HG02840 (cell line): ENCODE results near the gene XPO5.
A peak's percentile ranks its signal among the peaks of the same experiment; 100 is the strongest.

Experiments used
- ATAC-seq: cut with Tn5 transposase; IDR thresholded peaks from one replicate; pipeline ENCODE4 v1.9.1; 2021; ENCODE audit warnings: mild to moderate bottlenecking, moderate library complexity, moderate number of reproducible peaks; ENCODE audit not compliant: unreplicated experiment, low FRiP score

XPO5 gene

GRCh38 chr6:43520097-43520496 lies 55.7 kb downstream of the XPO5 start:
- no peak for ATAC-seq

- ATAC-seq: no peak
Observed at GRCh38 chr6:43517505-43518357, 58.1 kb downstream of the XPO5 start.

GRCh38 chr6:43516697-43517504 lies 58.9 kb downstream of the XPO5 start, which contains the start of the genes POLR1C and YIPF3:
Gene POLR1C (plus strand): TSS chr6:43517089. CDS start chr6:43517110, 21 bp downstream.
Gene YIPF3 (minus strand): TSS chr6:43516926. CDS start chr6:43516807, 119 bp downstream.
- peak; percentile 87 for ATAC-seq

DNA sequence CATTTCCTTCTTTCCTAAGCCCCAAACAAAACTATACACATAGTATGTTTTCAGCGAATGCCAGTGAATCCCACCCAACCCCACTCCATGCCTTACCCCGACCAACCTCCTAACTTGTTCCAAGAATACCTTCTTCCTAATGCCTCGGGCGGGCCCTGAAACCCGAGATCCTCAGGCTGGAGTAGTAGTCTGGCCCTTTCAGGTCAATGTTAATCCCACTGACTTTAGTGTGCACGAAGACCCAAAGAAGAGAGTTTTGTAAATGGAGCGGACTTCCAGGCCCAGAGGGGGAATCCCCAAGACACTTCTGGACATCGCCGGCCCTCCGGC lies 59.5 kb downstream of the XPO5 start:
- no peak for ATAC-seq

DNA sequence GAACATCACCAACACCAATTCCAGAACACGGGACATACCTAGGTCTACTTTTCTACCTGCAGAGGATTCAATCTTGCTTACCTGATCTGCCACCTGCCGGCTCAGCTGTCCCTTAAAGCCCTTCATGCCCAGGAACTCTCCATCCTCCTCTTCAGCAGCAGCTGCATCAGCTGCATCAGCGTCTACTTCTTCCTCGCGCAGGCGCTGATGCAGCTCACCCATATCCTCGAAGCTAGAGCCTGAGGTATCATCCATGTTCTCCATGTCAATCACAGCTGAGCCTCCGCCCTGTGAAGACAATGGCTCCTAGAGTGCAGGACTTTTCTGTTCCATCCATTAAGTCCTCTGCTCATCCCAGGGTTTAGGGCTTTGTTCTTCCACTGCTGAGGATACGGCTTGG lies 60.0 kb downstream of the XPO5 start:
- ATAC-seq: no peak

- no peak for ATAC-seq
Observed at GRCh38 chr6:43511824-43512415, 63.9 kb downstream of the XPO5 start.

- ATAC-seq: no peak
Observed at GRCh38 chr6:43510827-43511163, 65.0 kb downstream of the XPO5 start.

GRCh38 chr6:43509984-43510826 lies 65.6 kb downstream of the XPO5 start, which contains the start of gene LRRC73:
Gene LRRC73 (minus strand): TSS chr6:43510346. CDS start chr6:43509785, 561 bp downstream.
- ATAC-seq: peak; percentile 55

- ATAC-seq: no peak
Observed at GRCh38 chr6:43509142-43509983, 66.5 kb downstream of the XPO5 start.

DNA sequence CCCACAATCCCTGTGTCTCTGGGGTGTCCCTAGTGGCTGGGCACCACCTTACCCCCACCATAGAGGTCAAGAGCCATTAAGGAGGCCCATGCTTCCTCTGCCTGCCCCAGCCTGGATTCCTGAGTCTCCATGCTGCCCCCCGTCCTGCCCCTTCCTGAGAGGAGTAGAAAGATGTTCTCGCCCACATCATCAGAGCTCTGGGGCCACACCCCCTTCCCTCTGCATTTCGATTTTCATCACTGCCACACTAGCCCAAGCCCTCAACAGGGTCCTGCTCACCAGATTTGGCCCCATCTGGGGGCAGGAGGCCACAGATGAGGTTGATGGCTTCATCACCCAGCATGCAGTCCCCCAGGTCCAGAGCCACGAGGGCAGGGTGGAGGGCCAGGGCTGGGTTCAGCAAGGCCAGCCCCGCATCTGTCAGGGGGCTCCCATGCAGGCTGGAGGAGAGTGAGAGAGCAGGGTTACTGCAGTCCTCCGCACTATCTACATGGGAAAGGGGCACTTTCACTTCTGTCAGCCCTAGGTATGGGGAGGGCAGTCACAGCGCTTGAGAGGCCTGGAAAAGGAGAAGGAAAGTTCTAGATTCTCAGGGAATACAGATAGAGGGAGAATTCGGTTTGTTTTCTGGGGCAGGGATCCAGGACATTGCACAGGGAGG lies 67.2 kb downstream of the XPO5 start:
- no peak for ATAC-seq

DNA sequence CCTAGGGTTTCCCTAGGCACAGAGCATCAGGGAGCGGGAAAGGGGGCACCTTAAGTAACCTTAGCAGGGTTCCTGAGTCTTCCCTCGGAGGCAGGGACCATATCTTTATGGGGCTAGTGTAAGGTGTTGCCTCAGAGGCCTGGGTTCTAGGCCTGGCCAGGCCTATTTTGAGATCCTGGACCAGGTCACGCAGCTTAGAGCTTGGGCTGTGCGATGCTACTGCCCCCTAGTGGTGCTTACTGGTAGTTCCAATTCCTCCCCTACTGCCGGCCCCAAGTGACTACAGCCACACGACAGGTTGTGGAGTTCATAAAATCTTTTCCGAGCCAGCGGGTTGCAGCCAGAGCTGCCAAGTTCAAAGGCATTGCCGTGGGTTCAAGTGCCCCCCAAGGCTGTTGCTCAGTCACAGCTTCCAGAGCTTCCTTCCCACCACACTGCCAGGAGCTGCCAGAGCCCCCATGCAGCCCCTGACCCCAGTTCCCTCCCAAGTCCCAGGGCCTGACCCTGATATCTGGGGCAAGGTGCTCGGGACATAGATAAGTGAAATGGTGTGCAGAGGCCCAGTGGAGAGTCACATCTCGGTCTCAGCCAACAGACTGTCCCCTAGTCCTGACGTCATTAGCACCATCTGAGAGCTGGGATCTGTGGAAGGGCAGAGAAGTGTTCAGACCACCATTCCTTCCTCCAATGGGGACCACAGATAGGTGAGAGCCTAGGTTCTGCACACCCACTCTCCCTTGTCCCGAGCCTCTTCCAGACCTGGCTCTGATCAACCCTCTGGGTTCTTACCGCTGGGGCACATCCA lies 69.0 kb downstream of the XPO5 start:
- no peak for ATAC-seq

GRCh38 chr6:43506171-43506570 lies 69.7 kb downstream of the XPO5 start:
- ATAC-seq: no peak

DNA sequence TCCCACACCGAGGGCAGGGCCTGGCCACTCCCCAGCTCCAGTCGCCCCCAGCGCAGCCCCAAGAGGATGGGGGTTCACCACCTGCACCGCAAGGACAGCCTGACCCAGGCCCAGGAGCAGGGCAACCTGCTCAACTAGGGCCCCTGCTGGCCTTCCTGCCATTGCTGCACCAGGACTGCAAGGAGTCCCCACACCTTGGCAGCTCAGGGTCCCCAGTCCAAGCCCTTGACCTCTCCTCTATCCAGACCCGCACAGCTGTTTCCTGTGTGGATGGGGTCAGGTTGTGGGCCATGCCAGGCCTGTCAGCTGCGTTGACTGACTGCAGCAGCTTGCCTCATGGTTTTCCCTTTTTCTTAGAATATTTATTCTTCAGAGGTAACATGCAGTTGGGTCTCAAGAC lies 70.1 kb downstream of the XPO5 start:
- ATAC-seq: no peak

GRCh38 chr6:43504756-43505593 lies 70.9 kb downstream of the XPO5 start:
- ATAC-seq: no peak

- no peak for ATAC-seq
Observed at GRCh38 chr6:43503443-43503842, 72.4 kb downstream of the XPO5 start.

DNA sequence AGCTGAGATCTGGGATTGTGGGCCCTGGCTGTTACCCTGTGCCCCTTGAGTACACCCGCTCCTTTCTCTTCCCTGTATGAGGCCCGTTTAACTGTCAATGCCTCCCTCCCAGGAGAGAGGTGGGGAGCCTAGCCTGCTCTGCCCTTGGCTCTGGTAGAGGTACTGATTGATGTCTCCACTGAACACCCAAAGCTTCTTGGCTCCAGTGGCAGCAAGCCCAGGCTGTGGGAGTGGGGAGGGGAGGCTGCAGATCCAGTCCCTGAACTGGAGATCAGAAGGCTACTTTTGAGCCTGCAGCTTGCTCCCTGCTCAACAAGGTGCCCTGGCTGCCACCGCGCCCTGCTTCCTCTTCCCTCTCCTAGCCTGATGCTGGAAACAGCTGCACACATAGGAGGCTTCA lies 73.2 kb downstream of the XPO5 start:
- ATAC-seq: no peak

- ATAC-seq: no peak
Observed at GRCh38 chr6:43500921-43501320, 74.9 kb downstream of the XPO5 start.
